ENCODE data around the gene NLRP6.

DNA sequence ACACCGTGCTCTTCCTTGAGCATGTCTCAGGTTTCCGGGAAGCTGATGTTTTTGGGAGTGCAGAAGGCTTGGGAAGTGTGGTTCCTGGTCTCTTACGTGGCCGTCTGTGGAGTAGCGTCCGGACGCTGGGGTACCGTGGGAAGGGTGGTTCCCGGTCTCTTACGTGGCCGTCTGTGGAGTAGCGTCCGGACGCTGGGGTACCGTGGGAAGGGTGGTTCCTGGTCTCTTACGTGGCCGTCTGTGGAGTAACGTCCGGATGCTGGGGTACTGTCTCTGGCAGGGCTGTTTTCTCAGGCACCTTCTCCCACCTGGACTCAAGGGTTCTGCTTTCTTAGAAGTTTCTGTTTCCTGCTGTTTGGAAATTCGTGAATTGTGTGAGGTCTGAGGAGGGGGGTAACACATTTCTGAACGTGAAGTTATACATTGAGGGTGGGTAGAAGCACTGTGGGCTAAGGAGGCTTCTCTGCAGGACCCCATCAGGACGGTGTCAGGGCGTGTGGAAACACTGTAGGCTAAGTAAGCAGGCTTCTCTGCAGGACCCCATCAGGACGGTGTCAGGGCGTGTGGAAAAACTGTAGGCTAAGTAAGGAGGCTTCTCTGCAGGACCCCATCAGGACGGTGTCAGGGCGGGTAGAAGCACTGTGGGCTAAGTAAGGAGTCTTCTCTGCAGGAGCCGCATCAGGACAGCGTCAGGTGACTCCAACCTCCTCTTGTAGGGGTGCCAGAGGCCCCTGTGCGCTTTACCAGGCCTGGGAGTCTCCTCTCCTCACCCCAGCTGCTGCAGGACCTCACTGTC is 47.8 kb downstream of the NLRP6 start:
- no peak for TF ChIP-seq SP1 (IDR thresholded peaks at IDR 0.05)
- no peak for TF ChIP-seq NFRKB (IDR thresholded peaks at IDR 0.05)

Measured in HEK293T (cell line).